Liver (tissue), 9 donors: ENCODE data around the gene C2orf80. TPM values are rescaled to one million over a fixed set of nuclear protein-coding genes. Genes with fewer than 3 reads are reported as not detected.

Source experiments
- DNase-seq: peaks from one replicate; pipeline ENCODE4 v3.0.0-alpha.2; 2017; ENCODE audit warnings: low spot score
- H3K27ac ChIP-seq, 2 donors: one replicate each; pipeline ENCODE4 v1.7.0; 2013; ENCODE audit warnings: inconsistent platforms in 2 of 2, low read length in 2 of 2, control low read depth in 1 of 2, low read depth in 1 of 2, mild to moderate bottlenecking in 1 of 2
- H3K27me3 ChIP-seq, 4 donors: one replicate each; pipeline versions ENCODE4 v1.6.1 to v1.7.0; 2013; ENCODE audit warnings: low read length in 3 of 4, inconsistent platforms in 1 of 4, mild to moderate bottlenecking in 1 of 4, moderate library complexity in 1 of 4; ENCODE audit not compliant: control insufficient read depth in 4 of 4, insufficient read depth in 4 of 4
- H3K36me3 ChIP-seq, 4 donors: one replicate each; pipeline versions ENCODE4 v1.6.1 to v1.7.0; 2013; ENCODE audit warnings: low read length in 3 of 4, mild to moderate bottlenecking in 3 of 4, low read depth in 1 of 4, moderate library complexity in 1 of 4; ENCODE audit not compliant: control insufficient read depth in 4 of 4, insufficient read depth in 3 of 4
- H3K4me1 ChIP-seq, 4 donors: one replicate each; pipeline versions ENCODE4 v1.6.1 to v1.7.0; 2013; ENCODE audit warnings: low read length in 3 of 4, mild to moderate bottlenecking in 3 of 4, moderate library complexity in 1 of 4; ENCODE audit not compliant: control insufficient read depth in 4 of 4, insufficient read depth in 4 of 4
- H3K4me3 ChIP-seq, 3 donors: one replicate each; pipeline versions ENCODE4 v1.6.1 to v1.7.0; 2013; ENCODE audit warnings: low read length in 3 of 3, control low read depth in 1 of 3, low read depth in 1 of 3, mild to moderate bottlenecking in 1 of 3
- H3K9ac ChIP-seq, 2 donors: one replicate each; pipeline ENCODE4 v1.7.0; 2013; ENCODE audit warnings: low read length in 2 of 2, mild to moderate bottlenecking in 2 of 2, moderate library complexity in 2 of 2, control low read depth in 1 of 2, low read depth in 1 of 2
- H3K9me3 ChIP-seq, 4 donors: one replicate each; pipeline versions ENCODE4 v1.6.1 to v1.7.0; 2013; ENCODE audit warnings: low read length in 3 of 4; ENCODE audit not compliant: control insufficient read depth in 4 of 4
- EGR1 ChIP-seq, 2 donors: IDR thresholded peaks; 2 replicates each; pipeline ENCODE4 v1.6.1; 2016 to 2018; ENCODE audit warnings: antibody characterized with exemption in 2 of 2, low read depth in 2 of 2
- FOXA2 ChIP-seq: IDR thresholded peaks from 2 replicates; pipeline ENCODE4 v1.6.1; 2016; ENCODE audit warnings: antibody characterized with exemption
- HNF4A ChIP-seq, 2 donors: conservative IDR thresholded peaks; 2 replicates each; pipeline ENCODE4 v1.6.1; 2016; ENCODE audit warnings: antibody characterized with exemption in 2 of 2, mild to moderate bottlenecking in 2 of 2
- HNF4G ChIP-seq: IDR thresholded peaks from 2 replicates; pipeline ENCODE4 v1.6.1; 2016; ENCODE audit warnings: antibody characterized with exemption
- NR2F2 ChIP-seq: IDR thresholded peaks from 2 replicates; pipeline ENCODE4 v1.6.1; 2016; ENCODE audit warnings: antibody characterized with exemption
- RAD21 ChIP-seq, 2 donors: IDR thresholded peaks; 2 replicates each; pipeline ENCODE4 v1.6.1; 2016; ENCODE audit warnings: antibody characterized with exemption in 2 of 2, mild to moderate bottlenecking in 2 of 2
- RXRA ChIP-seq, 2 donors: IDR thresholded peaks; 2 replicates each; pipeline ENCODE4 v1.6.1; 2017 to 2018; ENCODE audit warnings: antibody characterized with exemption in 2 of 2, mild to moderate bottlenecking in 1 of 2
- SP1 ChIP-seq: IDR thresholded peaks from 2 replicates; pipeline ENCODE4 v1.6.1; 2018; ENCODE audit warnings: antibody characterized with exemption, mild to moderate bottlenecking
- TAF1 ChIP-seq: conservative IDR thresholded peaks from 2 replicates; pipeline ENCODE4 v1.6.1; 2016; ENCODE audit warnings: antibody characterized with exemption, mild to moderate bottlenecking
- WGBS: extraction: QIAGEN DNeasy Blood & Tissue Kit; methylation state at CpG from one replicate; pipeline ENCODE4 v1.1.7; 2013; 5-methylcytosine and 5-hydroxymethylcytosine counted together
- polyA plus RNA-seq, 2 donors: library from polyadenylated mRNA; stranded (reverse) in 1 of 2; unstranded in 1 of 2; fragments of 200-250 nt in 1 of 2; fragments of >200 nt in 1 of 2; fragmentation: Nextera tagmentation in 1 of 2; extraction: Ambion mirVana in 1 of 2; gene quantifications; one replicate each; pipeline versions ENCODE4 v1.2.1 to v1.2.3, GENCODE V29; 2013 to 2015
- total RNA-seq, 2 donors: library from RNA; depleted of rRNA; stranded (reverse); fragments of >200 nt; gene quantifications; one replicate each; pipeline ENCODE4 v1.2.3, GENCODE V29; 2014
- TF ChIP-seq, protein P1 (sequence below): IDR thresholded peaks from 2 replicates; pipeline ENCODE4 v1.6.1; 2016; ENCODE audit warnings: antibody characterized with exemption, mild to moderate bottlenecking
- TF ChIP-seq, protein P2 (sequence below): fragments of 150-350 bp; IDR thresholded peaks from 2 replicates; pipeline ENCODE4 v1.5.1; 2017; ENCODE audit warnings: improper control_type of control experiment, low read depth, low read length; ENCODE audit not compliant: missing input control
- TF ChIP-seq, protein P3 (sequence below): IDR thresholded peaks from 2 replicates; pipeline ENCODE4 v1.6.1; 2016; ENCODE audit warnings: antibody characterized with exemption
- donor health status: healthy.
- donor health status: healthy.
- donor health status: healthy.
- donor health status: healthy.
- donor health status: healthy.

The C2orf80 gene
- total and polyA plus RNA-seq, 4 donors, result not detected

DNA sequence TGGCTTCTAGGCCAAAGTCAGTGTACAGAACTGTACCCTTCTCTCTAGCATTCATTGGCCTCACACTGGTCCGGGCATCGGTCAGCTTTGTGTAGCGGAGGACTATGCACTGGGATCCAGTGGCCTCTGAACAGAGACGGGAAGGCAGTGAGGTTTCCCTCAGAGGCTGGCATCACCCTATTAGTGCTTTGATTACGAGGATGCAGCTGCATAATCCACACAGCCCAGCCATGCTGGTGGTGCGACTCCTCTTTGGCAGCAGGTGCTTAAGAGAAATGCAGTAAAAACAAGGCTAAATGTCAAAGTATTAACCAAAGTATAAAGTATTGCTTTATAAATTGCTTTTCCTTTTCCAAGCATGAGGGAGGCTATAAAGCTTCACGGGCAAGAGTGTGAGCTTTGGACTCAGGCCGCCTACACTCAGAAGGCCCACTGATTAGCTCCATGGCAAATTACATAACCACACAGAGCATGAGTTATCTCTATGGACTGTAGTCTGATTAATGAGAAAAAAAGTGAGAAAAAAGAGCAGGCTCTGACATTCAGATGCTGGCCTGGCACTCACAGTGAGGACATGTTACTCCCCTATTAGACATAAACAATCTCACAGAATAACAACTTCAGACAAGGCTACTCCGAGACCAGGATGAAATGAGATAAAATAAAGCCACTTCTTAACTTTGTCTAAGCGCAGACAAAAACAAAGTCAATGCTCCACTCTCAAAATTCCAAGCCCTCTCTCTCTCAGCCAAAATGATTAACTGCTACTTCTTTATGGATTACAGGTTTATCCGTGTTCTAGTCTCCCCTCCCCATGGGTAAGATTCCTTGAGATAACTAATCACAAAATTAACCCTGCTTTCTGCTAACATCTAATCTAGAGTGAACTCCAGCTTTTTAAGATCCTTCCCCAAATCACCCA is 53.8 kb downstream of the C2orf80 start:
- no peak for DNase-seq
- TF ChIP-seq, protein P1, sequence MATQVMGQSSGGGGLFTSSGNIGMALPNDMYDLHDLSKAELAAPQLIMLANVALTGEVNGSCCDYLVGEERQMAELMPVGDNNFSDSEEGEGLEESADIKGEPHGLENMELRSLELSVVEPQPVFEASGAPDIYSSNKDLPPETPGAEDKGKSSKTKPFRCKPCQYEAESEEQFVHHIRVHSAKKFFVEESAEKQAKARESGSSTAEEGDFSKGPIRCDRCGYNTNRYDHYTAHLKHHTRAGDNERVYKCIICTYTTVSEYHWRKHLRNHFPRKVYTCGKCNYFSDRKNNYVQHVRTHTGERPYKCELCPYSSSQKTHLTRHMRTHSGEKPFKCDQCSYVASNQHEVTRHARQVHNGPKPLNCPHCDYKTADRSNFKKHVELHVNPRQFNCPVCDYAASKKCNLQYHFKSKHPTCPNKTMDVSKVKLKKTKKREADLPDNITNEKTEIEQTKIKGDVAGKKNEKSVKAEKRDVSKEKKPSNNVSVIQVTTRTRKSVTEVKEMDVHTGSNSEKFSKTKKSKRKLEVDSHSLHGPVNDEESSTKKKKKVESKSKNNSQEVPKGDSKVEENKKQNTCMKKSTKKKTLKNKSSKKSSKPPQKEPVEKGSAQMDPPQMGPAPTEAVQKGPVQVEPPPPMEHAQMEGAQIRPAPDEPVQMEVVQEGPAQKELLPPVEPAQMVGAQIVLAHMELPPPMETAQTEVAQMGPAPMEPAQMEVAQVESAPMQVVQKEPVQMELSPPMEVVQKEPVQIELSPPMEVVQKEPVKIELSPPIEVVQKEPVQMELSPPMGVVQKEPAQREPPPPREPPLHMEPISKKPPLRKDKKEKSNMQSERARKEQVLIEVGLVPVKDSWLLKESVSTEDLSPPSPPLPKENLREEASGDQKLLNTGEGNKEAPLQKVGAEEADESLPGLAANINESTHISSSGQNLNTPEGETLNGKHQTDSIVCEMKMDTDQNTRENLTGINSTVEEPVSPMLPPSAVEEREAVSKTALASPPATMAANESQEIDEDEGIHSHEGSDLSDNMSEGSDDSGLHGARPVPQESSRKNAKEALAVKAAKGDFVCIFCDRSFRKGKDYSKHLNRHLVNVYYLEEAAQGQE, result no peak
- peak; percentile 82 to 88 for TF ChIP-seq HNF4A (conservative IDR thresholded peaks at IDR 0.05)
- TF ChIP-seq RXRA (IDR thresholded peaks at IDR 0.05), result peak in 1 of 2 donors; percentile 39
- no peak for TF ChIP-seq HNF4G
- Histone ChIP-seq H3K4me3 (no peak overlapping the region), H3K27ac (no peak overlapping the region), H3K4me1 (peaks cover 0 to 3% (median 0%) of the 10 kb centered on the region in 4 donors), H3K27me3 (no peaks in the 10 kb centered on the region), H3K9ac (no peak overlapping the region), H3K36me3 (no peaks in the 10 kb centered on the region), H3K9me3 (no peaks in the 10 kb centered on the region)
- WGBS, result 79% methylated on average over 11 of the region's 11 CpGs

DNA sequence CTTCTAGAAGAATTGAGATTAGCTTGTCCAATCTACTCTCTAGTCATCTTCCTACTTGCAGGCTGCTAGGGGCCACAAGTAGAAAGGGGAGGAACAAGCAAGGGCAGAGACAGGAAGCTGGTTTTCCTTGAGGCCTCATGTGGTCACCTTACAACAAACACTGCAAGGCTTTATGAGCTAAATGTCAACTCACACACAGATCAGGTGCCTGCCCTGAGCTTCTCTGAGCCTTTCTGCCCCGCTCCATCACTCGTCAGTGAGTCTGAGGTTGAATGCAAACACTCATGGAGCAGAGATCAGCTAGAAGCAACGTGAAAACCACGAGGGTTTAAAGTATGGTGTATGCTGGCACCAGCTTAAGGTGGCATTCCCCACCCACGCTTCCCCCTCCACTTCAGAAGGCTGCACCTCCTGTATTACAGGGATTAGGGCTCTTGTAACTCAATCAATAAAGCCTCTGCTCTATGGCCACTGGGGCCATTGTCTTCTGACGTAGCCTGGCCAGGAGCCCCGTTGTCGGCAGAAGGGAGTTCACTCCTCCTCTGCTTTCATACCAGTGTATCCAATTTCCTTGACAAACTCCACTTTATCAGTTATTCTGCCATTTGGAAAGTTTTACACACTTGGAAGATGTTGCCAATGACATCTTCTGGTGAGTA is 54.8 kb downstream of the C2orf80 start:
- Histone ChIP-seq H3K9ac (no peak overlapping the region), H3K27ac (no peak overlapping the region), H3K4me3 (no peak overlapping the region), H3K4me1 (peaks cover 0 to 3% (median 0%) of the 10 kb centered on the region in 4 donors), H3K36me3 (no peaks in the 10 kb centered on the region), H3K9me3 (no peaks in the 10 kb centered on the region), H3K27me3 (no peaks in the 10 kb centered on the region)
- DNase-seq, result no peak
- WGBS, result 84% methylated on average over 8 of the region's 8 CpGs
- TF ChIP-seq RXRA (IDR thresholded peaks at IDR 0.05) (no peak), EGR1 (IDR thresholded peaks at IDR 0.05; ENCODE audit: low read depth in 2 of 2) (no peak), SP1 (no peak), NR2F2 (no peak), FOXA2 (no peak), RAD21 (IDR thresholded peaks at IDR 0.05) (no peak), TAF1 (no peak)
- TF ChIP-seq, protein P1, result no peak
- TF ChIP-seq, protein P2, sequence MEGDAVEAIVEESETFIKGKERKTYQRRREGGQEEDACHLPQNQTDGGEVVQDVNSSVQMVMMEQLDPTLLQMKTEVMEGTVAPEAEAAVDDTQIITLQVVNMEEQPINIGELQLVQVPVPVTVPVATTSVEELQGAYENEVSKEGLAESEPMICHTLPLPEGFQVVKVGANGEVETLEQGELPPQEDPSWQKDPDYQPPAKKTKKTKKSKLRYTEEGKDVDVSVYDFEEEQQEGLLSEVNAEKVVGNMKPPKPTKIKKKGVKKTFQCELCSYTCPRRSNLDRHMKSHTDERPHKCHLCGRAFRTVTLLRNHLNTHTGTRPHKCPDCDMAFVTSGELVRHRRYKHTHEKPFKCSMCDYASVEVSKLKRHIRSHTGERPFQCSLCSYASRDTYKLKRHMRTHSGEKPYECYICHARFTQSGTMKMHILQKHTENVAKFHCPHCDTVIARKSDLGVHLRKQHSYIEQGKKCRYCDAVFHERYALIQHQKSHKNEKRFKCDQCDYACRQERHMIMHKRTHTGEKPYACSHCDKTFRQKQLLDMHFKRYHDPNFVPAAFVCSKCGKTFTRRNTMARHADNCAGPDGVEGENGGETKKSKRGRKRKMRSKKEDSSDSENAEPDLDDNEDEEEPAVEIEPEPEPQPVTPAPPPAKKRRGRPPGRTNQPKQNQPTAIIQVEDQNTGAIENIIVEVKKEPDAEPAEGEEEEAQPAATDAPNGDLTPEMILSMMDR, result no peak
- TF ChIP-seq, protein P3, sequence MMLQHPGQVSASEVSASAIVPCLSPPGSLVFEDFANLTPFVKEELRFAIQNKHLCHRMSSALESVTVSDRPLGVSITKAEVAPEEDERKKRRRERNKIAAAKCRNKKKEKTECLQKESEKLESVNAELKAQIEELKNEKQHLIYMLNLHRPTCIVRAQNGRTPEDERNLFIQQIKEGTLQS, result no peak
